ENCODE results near the gene RNF168. TPM values are rescaled to one million over a fixed set of nuclear protein-coding genes. Genes with fewer than 3 reads are reported as not detected.
"Not testable (repeated sequence)": the region's sequence is repeated elsewhere in the genome, so short reads cannot be mapped to it uniquely, and the experiment has no call there.

Gene RNF168
- total and polyA plus RNA-seq, 11 donors: 8.4 to 31.8 (median 20.8) TPM

DNA sequence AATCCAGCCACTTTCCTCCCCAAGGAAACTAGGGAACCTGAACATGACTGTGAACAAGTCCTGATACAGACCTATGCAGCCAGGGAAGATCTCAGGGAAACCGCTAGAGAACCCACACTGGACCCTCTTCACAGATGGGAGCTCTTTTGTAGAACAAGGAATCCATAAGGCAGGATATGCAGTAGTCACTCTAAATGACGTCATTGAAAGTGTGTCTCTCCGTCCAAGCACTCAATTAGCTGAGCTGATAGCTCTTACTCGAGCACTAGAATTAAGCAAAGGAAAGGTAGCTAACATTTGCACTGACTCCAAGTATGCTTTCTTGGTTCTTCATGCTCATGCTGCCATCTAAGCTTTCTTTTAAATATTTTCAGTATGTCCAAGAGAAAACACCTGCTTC, 21.6 kb upstream of the RNF168 start:
- Histone ChIP-seq H3K9me3 (peaks cover 0 to 17% (median 6%) of the 10 kb centered on the region in 12 donors), H3K4me3 (no peak overlapping the region), H3K27ac (no peak overlapping the region), H3K4me1 (peaks cover 0 to 11% (median 0%) of the 10 kb centered on the region in 12 donors), H3K36me3 (no peaks in the 10 kb centered on the region), H3K27me3 (no peaks in the 10 kb centered on the region)
- WGBS, 4 donors: 73 to 79% (median 77%) methylated on average over 4 of the region's 4 CpGs
- intact Hi-C loops (cut with DNase I): loop anchor here in 1 of 10 donors (10.0 kb wide), 1 partner anchor 470 kb away; no protein-coding TSS in a partner anchor
- DNase-seq: no peak
- TF ChIP-seq POLR2A (IDR thresholded peaks at IDR 0.05): no peak
- TF ChIP-seq, protein P1, sequence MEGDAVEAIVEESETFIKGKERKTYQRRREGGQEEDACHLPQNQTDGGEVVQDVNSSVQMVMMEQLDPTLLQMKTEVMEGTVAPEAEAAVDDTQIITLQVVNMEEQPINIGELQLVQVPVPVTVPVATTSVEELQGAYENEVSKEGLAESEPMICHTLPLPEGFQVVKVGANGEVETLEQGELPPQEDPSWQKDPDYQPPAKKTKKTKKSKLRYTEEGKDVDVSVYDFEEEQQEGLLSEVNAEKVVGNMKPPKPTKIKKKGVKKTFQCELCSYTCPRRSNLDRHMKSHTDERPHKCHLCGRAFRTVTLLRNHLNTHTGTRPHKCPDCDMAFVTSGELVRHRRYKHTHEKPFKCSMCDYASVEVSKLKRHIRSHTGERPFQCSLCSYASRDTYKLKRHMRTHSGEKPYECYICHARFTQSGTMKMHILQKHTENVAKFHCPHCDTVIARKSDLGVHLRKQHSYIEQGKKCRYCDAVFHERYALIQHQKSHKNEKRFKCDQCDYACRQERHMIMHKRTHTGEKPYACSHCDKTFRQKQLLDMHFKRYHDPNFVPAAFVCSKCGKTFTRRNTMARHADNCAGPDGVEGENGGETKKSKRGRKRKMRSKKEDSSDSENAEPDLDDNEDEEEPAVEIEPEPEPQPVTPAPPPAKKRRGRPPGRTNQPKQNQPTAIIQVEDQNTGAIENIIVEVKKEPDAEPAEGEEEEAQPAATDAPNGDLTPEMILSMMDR (IDR thresholded peaks at IDR 0.05): no peak
- no peak for ATAC-seq

DNA sequence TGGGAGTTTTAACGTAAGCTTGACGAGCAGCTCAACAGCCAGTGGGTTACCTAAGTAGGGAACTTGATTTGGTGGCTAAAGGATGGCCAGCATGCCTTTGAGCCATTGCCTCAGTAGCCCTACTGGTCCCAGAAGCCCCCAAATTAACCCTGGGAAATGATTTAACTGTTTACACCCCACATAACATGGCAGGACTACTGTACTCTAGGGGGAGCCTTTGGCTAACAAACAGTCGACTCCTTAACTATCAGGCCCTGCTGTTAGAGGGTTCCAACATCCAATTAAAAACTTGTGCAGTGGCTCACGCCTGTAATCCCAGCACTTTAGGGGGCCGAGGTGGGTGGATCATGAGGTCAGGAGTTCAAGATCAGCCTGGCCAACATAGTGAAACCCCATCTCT, 21.0 kb upstream of the RNF168 start:
- no peaks in the 10 kb centered on the region for H3K27me3 ChIP-seq
- 51 to 69% (median 59%) methylated on average over 5 of the region's 5 CpGs for WGBS, 4 donors
- ATAC-seq: no peak
- peaks cover 0 to 23% (median 12%) of the 10 kb centered on the region in 12 donors for H3K9me3 ChIP-seq
- H3K4me1 ChIP-seq: peaks cover 0 to 11% (median 0%) of the 10 kb centered on the region in 12 donors
- no peak for TF ChIP-seq POLR2A (IDR thresholded peaks at IDR 0.05)
- TF ChIP-seq, protein P1 (IDR thresholded peaks at IDR 0.05): no peak
- no peak for DNase-seq
- no peak overlapping the region for H3K27ac ChIP-seq
- intact Hi-C loops (cut with DNase I): loop anchor here in 4 of 10 donors (5.0 to 10.0 kb wide), 3 partner anchors 37 to 470 kb away; no protein-coding TSS in a partner anchor
- H3K36me3 ChIP-seq: no peaks in the 10 kb centered on the region
- no peak overlapping the region for H3K4me3 ChIP-seq

- Histone ChIP-seq H3K9me3 (peaks cover 0 to 30% (median 19%) of the 10 kb centered on the region in 12 donors), H3K4me3 (no peak overlapping the region), H3K27me3 (no peaks in the 10 kb centered on the region), H3K36me3 (no peaks in the 10 kb centered on the region), H3K4me1 (peaks cover 0 to 6% (median 0%) of the 10 kb centered on the region in 12 donors), H3K27ac (no peak overlapping the region)
- ATAC-seq (no peak), DNase-seq (no peak)
- WGBS, 4 donors: 88 to 96% (median 93%) methylated on average over 4 of the region's 4 CpGs
- TF ChIP-seq POLR2A (IDR thresholded peaks at IDR 0.05): no peak
- TF ChIP-seq, protein P1 (IDR thresholded peaks at IDR 0.05): no peak
- intact Hi-C loops (cut with DNase I): loop anchor here in 4 of 10 donors (5.0 to 10.0 kb wide), 3 partner anchors 37 to 469 kb away; no protein-coding TSS in a partner anchor
Observed at GRCh38 chr3:196523841-196524240, 20.3 kb upstream of the RNF168 start.

- H3K4me3 ChIP-seq, H3K36me3 ChIP-seq, ATAC-seq, DNase-seq, H3K4me1 ChIP-seq, H3K27ac ChIP-seq, H3K27me3 ChIP-seq: not testable (repeated sequence)
- peaks cover 0 to 42% (median 27%) of the 10 kb centered on the region in 12 donors for H3K9me3 ChIP-seq
- intact Hi-C loops (cut with DNase I): loop anchor here in 4 of 10 donors (5.0 to 10.0 kb wide), 3 partner anchors 34 to 466 kb away; no protein-coding TSS in a partner anchor
- WGBS, 4 donors: 79 to 89% (median 86%) methylated on average over 12 of the region's 12 CpGs
Observed at GRCh38 chr3:196521291-196521690, 17.7 kb upstream of the RNF168 start.

GRCh38 chr3:196519718-196520082, 16.1 kb upstream of the RNF168 start:
- ATAC-seq: no peak
- H3K27me3 ChIP-seq: no peaks in the 10 kb centered on the region
- intact Hi-C loops (cut with DNase I): loop anchor here (1.0 to 10.0 kb wide), 10 partner anchors 32 to 465 kb away; no protein-coding TSS in a partner anchor
- TF ChIP-seq, protein P1 (IDR thresholded peaks at IDR 0.05): no peak
- no peak for TF ChIP-seq POLR2A (IDR thresholded peaks at IDR 0.05)
- H3K4me1 ChIP-seq: peaks cover 0 to 10% (median 0%) of the 10 kb centered on the region in 12 donors
- DNase-seq: no peak
- WGBS, 4 donors: 83 to 89% (median 85%) methylated on average over 5 of the region's 5 CpGs
- H3K36me3 ChIP-seq: no peaks in the 10 kb centered on the region
- no peak overlapping the region for H3K4me3 ChIP-seq
- H3K27ac ChIP-seq: no peak overlapping the region
- H3K9me3 ChIP-seq: peaks cover 0 to 42% (median 27%) of the 10 kb centered on the region in 12 donors

Measured in heart left ventricle (tissue), 16 donors.